ENCODE results near the gene EFNA1. TPM values are rescaled to one million over a fixed set of nuclear protein-coding genes. Genes with fewer than 3 reads are reported as not detected.

Gene EFNA1
- total RNA-seq, 5 donors from 2014 or later (not counting 1 experiment from before 2014, with no cell fraction given) = 1.6 to 8.4 (median 5.1) TPM

- no peaks in the 10 kb centered on the region for H3K36me3 Mint-ChIP-seq
- H3K27me3 ChIP-seq (replicated peaks in 1 of 2; ENCODE audit: control insufficient read depth in 2 of 2, extremely low read depth in 1 of 2, insufficient read depth in 2 of 2, low read length in 1 of 2) = peaks cover 0 to 6% of the 10 kb centered on the region in 2 experiments
- no peaks in the 10 kb centered on the region for H3K36me3 ChIP-seq (ENCODE audit: control insufficient read depth in 2 of 2, extremely low read depth in 1 of 2, insufficient read depth in 1 of 2, low read length in 1 of 2)
- POLR2A ChIA-PET = interaction anchor here in 1 of 2 donors (0.7 kb wide), 1 partner anchor 25 kb away, joined by 4 read pairs; no protein-coding TSS in a partner anchor
- CTCF ChIA-PET = no interaction called here
- no peak overlapping the region for H3K4me3 Mint-ChIP-seq
- no peak overlapping the region for H3K4me3 ChIP-seq (ENCODE audit: control insufficient read depth in 1 of 2, extremely low read depth in 1 of 2, low read length in 1 of 2)
- H3K9me3 Mint-ChIP-seq = no peaks in the 10 kb centered on the region
- H3K27ac Mint-ChIP-seq = no peak overlapping the region
- H3K9me3 ChIP-seq = no peaks in the 10 kb centered on the region
- no peaks in the 10 kb centered on the region for H3K4me1 ChIP-seq (ENCODE audit: control insufficient read depth in 1 of 2, extremely low read depth in 1 of 2, insufficient read depth in 2 of 2, low read length in 2 of 2)
- H3K27ac ChIP-seq (ENCODE audit: low read length) = no peak overlapping the region
- ATAC-seq (replicated peaks in 1 of 4) = no peak
- H3K27me3 Mint-ChIP-seq = peaks cover 0 to 4% of the 10 kb centered on the region in 2 donors
- 88% methylated on average over 6 of the region's 7 CpGs for WGBS (ENCODE audit: insufficient coverage)
- H3K4me1 Mint-ChIP-seq = peaks cover 0 to 7% (median 0%) of the 10 kb centered on the region in 3 donors
- no peak for DNase-seq
These were observed 22.1 kb upstream of the EFNA1 start for GRCh38 chr1:155105604-155106011.

- Mint-ChIP-seq H3K4me1 (peaks cover 0 to 7% (median 0%) of the 10 kb centered on the region in 3 donors), H3K27me3 (peaks cover 0 to 1% of the 10 kb centered on the region in 2 donors), H3K36me3 (no peaks in the 10 kb centered on the region), H3K4me3 (no peak overlapping the region), H3K9me3 (no peaks in the 10 kb centered on the region), H3K27ac (no peak overlapping the region)
- H3K4me1 ChIP-seq (ENCODE audit: control insufficient read depth in 1 of 2, extremely low read depth in 1 of 2, insufficient read depth in 2 of 2, low read length in 2 of 2) = no peaks in the 10 kb centered on the region
- peaks cover 0 to 9% of the 10 kb centered on the region in 2 experiments for H3K27me3 ChIP-seq (replicated peaks in 1 of 2; ENCODE audit: control insufficient read depth in 2 of 2, extremely low read depth in 1 of 2, insufficient read depth in 2 of 2, low read length in 1 of 2)
- ChIA-PET POLR2A (no interaction called here), CTCF (no interaction called here)
- DNase-seq = no peak
- ATAC-seq (replicated peaks in 1 of 4) = no peak
- no peaks in the 10 kb centered on the region for H3K9me3 ChIP-seq
- H3K27ac ChIP-seq (ENCODE audit: low read length) = no peak overlapping the region
- WGBS (ENCODE audit: insufficient coverage) = no CpG with 5 or more reads among the region's 6 CpGs
- no peaks in the 10 kb centered on the region for H3K36me3 ChIP-seq (ENCODE audit: control insufficient read depth in 2 of 2, extremely low read depth in 1 of 2, insufficient read depth in 1 of 2, low read length in 1 of 2)
- no peak overlapping the region for H3K4me3 ChIP-seq (ENCODE audit: control insufficient read depth in 1 of 2, extremely low read depth in 1 of 2, low read length in 1 of 2)
These were observed 20.8 kb upstream of the EFNA1 start for GRCh38 chr1:155106862-155107261.

GRCh38 chr1:155107309-155108264, 20.1 kb upstream of the EFNA1 start:
- H3K4me3 Mint-ChIP-seq = no peak overlapping the region
- Histone ChIP-seq H3K36me3 (ENCODE audit: control insufficient read depth in 2 of 2, extremely low read depth in 1 of 2, insufficient read depth in 1 of 2, low read length in 1 of 2) (no peaks in the 10 kb centered on the region), H3K4me3 (ENCODE audit: control insufficient read depth in 1 of 2, extremely low read depth in 1 of 2, low read length in 1 of 2) (no peak overlapping the region), H3K4me1 (ENCODE audit: control insufficient read depth in 1 of 2, extremely low read depth in 1 of 2, insufficient read depth in 2 of 2, low read length in 2 of 2) (no peaks in the 10 kb centered on the region), H3K27me3 (replicated peaks in 1 of 2; ENCODE audit: control insufficient read depth in 2 of 2, extremely low read depth in 1 of 2, insufficient read depth in 2 of 2, low read length in 1 of 2) (peaks cover 0 to 15% of the 10 kb centered on the region in 2 experiments), H3K27ac (ENCODE audit: low read length) (no peak overlapping the region), H3K9me3 (no peaks in the 10 kb centered on the region)
- H3K27ac Mint-ChIP-seq = no peak overlapping the region
- H3K36me3 Mint-ChIP-seq = no peaks in the 10 kb centered on the region
- no peak for DNase-seq
- H3K27me3 Mint-ChIP-seq = peaks cover 0 to 1% of the 10 kb centered on the region in 2 donors
- H3K4me1 Mint-ChIP-seq = peaks cover 0 to 7% (median 0%) of the 10 kb centered on the region in 3 donors
- ChIA-PET POLR2A (interaction anchor here in 1 of 2 donors (0.6 kb wide), 1 partner anchor 222 kb away, joined by 7 read pairs; no protein-coding TSS in a partner anchor), CTCF (no interaction called here)
- WGBS (ENCODE audit: insufficient coverage) = 76% methylated on average over 7 of the region's 12 CpGs
- no peaks in the 10 kb centered on the region for H3K9me3 Mint-ChIP-seq
- ATAC-seq (replicated peaks in 1 of 4) = no peak

DNA sequence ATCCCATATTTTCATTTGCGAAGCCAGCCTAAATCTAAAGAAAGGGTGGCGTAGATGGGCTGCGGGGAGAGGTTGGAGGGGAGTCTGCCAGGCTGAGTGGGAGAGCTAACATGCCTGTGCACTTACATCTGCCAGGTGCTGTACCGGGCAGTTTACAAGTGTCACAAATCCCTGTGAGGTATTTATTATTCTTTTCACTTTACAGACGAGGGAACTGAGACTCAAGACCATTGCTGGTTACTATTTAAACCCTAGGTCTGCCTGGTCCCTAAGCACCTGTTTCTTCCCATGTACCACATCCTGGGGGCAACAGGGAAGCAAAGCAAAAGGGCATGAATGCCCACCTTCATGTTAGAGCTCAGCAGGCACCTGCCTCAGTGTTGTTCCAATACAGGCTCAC, 19.4 kb upstream of the EFNA1 start:
- Mint-ChIP-seq H3K4me1 (peaks cover 0 to 7% (median 0%) of the 10 kb centered on the region in 3 donors), H3K27ac (no peak overlapping the region), H3K4me3 (no peak overlapping the region), H3K36me3 (no peaks in the 10 kb centered on the region), H3K9me3 (no peaks in the 10 kb centered on the region), H3K27me3 (peaks cover 0 to 1% of the 10 kb centered on the region in 2 donors)
- no peak for DNase-seq
- Histone ChIP-seq H3K4me3 (ENCODE audit: control insufficient read depth in 1 of 2, extremely low read depth in 1 of 2, low read length in 1 of 2) (no peak overlapping the region), H3K9me3 (no peaks in the 10 kb centered on the region), H3K27ac (ENCODE audit: low read length) (no peak overlapping the region), H3K27me3 (replicated peaks in 1 of 2; ENCODE audit: control insufficient read depth in 2 of 2, extremely low read depth in 1 of 2, insufficient read depth in 2 of 2, low read length in 1 of 2) (peaks cover 0 to 18% of the 10 kb centered on the region in 2 experiments), H3K4me1 (ENCODE audit: control insufficient read depth in 1 of 2, extremely low read depth in 1 of 2, insufficient read depth in 2 of 2, low read length in 2 of 2) (no peaks in the 10 kb centered on the region), H3K36me3 (ENCODE audit: control insufficient read depth in 2 of 2, extremely low read depth in 1 of 2, insufficient read depth in 1 of 2, low read length in 1 of 2) (no peaks in the 10 kb centered on the region)
- POLR2A ChIA-PET = no interaction called here
- CTCF ChIA-PET = no interaction called here
- 91% methylated on average over 4 of the region's 5 CpGs for WGBS (ENCODE audit: insufficient coverage)
- no peak for ATAC-seq (replicated peaks in 1 of 4)

DNA sequence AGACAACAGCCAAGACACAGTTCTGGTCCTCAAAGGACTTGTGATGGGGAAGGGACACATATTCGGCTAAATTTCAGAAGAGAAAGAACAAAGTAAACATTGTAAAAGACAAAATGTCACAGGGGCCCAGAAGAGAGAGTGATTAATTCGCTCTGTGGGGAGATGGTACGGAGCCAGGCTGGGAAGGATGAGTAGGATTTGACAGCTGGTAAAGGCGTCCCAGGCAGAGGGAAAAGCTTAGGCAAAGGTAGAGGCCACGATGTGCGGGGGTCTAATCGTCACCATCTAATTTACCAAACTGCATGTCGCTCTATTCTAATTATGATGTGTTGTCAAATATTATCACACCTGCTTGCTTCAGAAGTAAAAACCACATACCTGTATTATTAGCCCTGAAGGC, 17.3 kb upstream of the EFNA1 start:
- Mint-ChIP-seq H3K36me3 (no peaks in the 10 kb centered on the region), H3K4me3 (no peak overlapping the region), H3K4me1 (peaks cover 0 to 7% (median 0%) of the 10 kb centered on the region in 3 donors), H3K9me3 (no peaks in the 10 kb centered on the region), H3K27ac (no peak overlapping the region), H3K27me3 (peaks cover 0 to 6% of the 10 kb centered on the region in 2 donors)
- no peaks in the 10 kb centered on the region for H3K4me1 ChIP-seq (ENCODE audit: control insufficient read depth in 1 of 2, extremely low read depth in 1 of 2, insufficient read depth in 2 of 2, low read length in 2 of 2)
- no peaks in the 10 kb centered on the region for H3K9me3 ChIP-seq
- H3K4me3 ChIP-seq (ENCODE audit: control insufficient read depth in 1 of 2, extremely low read depth in 1 of 2, low read length in 1 of 2) = no peak overlapping the region
- H3K27ac ChIP-seq (ENCODE audit: low read length) = no peak overlapping the region
- WGBS (ENCODE audit: insufficient coverage) = 93% methylated on average over 3 of the region's 8 CpGs
- peaks cover 0 to 19% of the 10 kb centered on the region in 2 experiments for H3K27me3 ChIP-seq (replicated peaks in 1 of 2; ENCODE audit: control insufficient read depth in 2 of 2, extremely low read depth in 1 of 2, insufficient read depth in 2 of 2, low read length in 1 of 2)
- DNase-seq = no peak
- POLR2A ChIA-PET = no interaction called here
- CTCF ChIA-PET = no interaction called here
- ATAC-seq (replicated peaks in 1 of 4) = no peak
- H3K36me3 ChIP-seq (ENCODE audit: control insufficient read depth in 2 of 2, extremely low read depth in 1 of 2, insufficient read depth in 1 of 2, low read length in 1 of 2) = no peaks in the 10 kb centered on the region

- H3K4me1 Mint-ChIP-seq = peaks cover 0 to 7% (median 0%) of the 10 kb centered on the region in 3 donors
- no peak overlapping the region for H3K27ac ChIP-seq (ENCODE audit: low read length)
- WGBS (ENCODE audit: insufficient coverage) = 13% methylated on average over 5 of the region's 8 CpGs
- no peaks in the 10 kb centered on the region for H3K9me3 ChIP-seq
- H3K4me3 ChIP-seq (ENCODE audit: control insufficient read depth in 1 of 2, extremely low read depth in 1 of 2, low read length in 1 of 2) = no peak overlapping the region
- H3K36me3 ChIP-seq (ENCODE audit: control insufficient read depth in 2 of 2, extremely low read depth in 1 of 2, insufficient read depth in 1 of 2, low read length in 1 of 2) = no peaks in the 10 kb centered on the region
- ATAC-seq (replicated peaks in 1 of 4) = no peak
- ChIA-PET CTCF (no interaction called here), POLR2A (no interaction called here)
- H3K27ac Mint-ChIP-seq = no peak overlapping the region
- H3K27me3 Mint-ChIP-seq = peaks cover 0 to 7% of the 10 kb centered on the region in 2 donors
- no peaks in the 10 kb centered on the region for H3K9me3 Mint-ChIP-seq
- no peak for DNase-seq
- H3K4me3 Mint-ChIP-seq = no peak overlapping the region
- peaks cover 0 to 19% of the 10 kb centered on the region in 2 experiments for H3K27me3 ChIP-seq (replicated peaks in 1 of 2; ENCODE audit: control insufficient read depth in 2 of 2, extremely low read depth in 1 of 2, insufficient read depth in 2 of 2, low read length in 1 of 2)
- H3K4me1 ChIP-seq (ENCODE audit: control insufficient read depth in 1 of 2, extremely low read depth in 1 of 2, insufficient read depth in 2 of 2, low read length in 2 of 2) = no peaks in the 10 kb centered on the region
- no peaks in the 10 kb centered on the region for H3K36me3 Mint-ChIP-seq
These were observed 16.9 kb upstream of the EFNA1 start for GRCh38 chr1:155110826-155111225.

All from T-cell (primary cell).